ENCODE data around the gene RBM44.

- TF ChIP-seq, protein P1, sequence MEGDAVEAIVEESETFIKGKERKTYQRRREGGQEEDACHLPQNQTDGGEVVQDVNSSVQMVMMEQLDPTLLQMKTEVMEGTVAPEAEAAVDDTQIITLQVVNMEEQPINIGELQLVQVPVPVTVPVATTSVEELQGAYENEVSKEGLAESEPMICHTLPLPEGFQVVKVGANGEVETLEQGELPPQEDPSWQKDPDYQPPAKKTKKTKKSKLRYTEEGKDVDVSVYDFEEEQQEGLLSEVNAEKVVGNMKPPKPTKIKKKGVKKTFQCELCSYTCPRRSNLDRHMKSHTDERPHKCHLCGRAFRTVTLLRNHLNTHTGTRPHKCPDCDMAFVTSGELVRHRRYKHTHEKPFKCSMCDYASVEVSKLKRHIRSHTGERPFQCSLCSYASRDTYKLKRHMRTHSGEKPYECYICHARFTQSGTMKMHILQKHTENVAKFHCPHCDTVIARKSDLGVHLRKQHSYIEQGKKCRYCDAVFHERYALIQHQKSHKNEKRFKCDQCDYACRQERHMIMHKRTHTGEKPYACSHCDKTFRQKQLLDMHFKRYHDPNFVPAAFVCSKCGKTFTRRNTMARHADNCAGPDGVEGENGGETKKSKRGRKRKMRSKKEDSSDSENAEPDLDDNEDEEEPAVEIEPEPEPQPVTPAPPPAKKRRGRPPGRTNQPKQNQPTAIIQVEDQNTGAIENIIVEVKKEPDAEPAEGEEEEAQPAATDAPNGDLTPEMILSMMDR (conservative IDR thresholded peaks at IDR 0.05) = no peak
- TF ChIP-seq EZH2 (IDR thresholded peaks at IDR 0.05; ENCODE audit: low read depth) = no peak
Observed at GRCh38 chr2:237754182-237754581, 44.4 kb upstream of the RBM44 start.

Data from PC-9 (cell line).